ENCODE data around the gene ARHGAP26.

GRCh38 chr5:143277536-143277935 lies 507.4 kb downstream of the ARHGAP26 start:
- no peak for TF ChIP-seq CTCF (optimal IDR thresholded peaks at IDR 0.05 in 1 of 3, IDR thresholded peaks at IDR 0.05 in 1 of 3, conservative IDR thresholded peaks at IDR 0.05 in 1 of 3; ENCODE audit: extremely low read depth in 1 of 3, insufficient read depth in 2 of 3, low read length in 3 of 3)
- no peak for TF ChIP-seq EZH2 (IDR thresholded peaks at IDR 0.05; ENCODE audit: low read length)

Measured in keratinocyte (primary cell).